GM21723 (cell line): ENCODE results near the gene LEFTY2.
"Not testable (repeated sequence)": the region's sequence is repeated elsewhere in the genome, so short reads cannot be mapped to it uniquely, and the experiment has no call there.

Experiments used
- ATAC-seq: cut with Tn5 transposase; IDR thresholded peaks from one replicate; pipeline ENCODE4 v1.9.1; 2021; ENCODE audit warnings: mild to moderate bottlenecking, moderate library complexity; ENCODE audit not compliant: unreplicated experiment

LEFTY2 gene

DNA sequence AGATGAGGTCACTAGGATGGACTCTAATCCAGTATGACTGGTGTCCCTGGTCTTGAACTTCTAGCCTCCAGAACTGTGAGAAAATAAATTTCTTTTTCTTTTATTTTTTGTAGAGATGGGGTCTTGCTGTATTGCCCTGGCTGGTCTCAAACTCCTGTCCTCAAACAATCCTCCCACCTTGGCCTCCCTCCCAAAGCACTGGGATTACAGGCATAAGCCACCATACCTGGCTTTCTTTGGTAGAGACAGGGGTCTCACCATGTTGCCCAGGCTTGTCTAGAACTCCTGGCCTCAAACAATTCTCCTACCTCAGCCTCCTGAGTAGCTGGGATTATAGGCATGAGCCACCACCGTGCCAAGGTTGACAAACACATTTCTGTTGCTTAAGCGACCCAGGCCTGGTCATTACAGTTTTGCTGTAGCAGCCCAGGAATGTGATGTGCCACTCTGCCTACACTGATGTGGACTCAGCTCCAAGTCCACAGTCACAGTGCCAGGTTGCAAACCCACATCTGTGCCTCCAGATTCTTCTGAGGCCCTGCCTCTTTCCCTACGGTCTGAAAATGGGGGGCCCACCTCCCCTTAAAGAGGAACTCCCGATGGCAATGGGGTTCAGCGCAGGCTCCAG, 32.9 kb downstream of the LEFTY2 start:
- ATAC-seq = no peak

DNA sequence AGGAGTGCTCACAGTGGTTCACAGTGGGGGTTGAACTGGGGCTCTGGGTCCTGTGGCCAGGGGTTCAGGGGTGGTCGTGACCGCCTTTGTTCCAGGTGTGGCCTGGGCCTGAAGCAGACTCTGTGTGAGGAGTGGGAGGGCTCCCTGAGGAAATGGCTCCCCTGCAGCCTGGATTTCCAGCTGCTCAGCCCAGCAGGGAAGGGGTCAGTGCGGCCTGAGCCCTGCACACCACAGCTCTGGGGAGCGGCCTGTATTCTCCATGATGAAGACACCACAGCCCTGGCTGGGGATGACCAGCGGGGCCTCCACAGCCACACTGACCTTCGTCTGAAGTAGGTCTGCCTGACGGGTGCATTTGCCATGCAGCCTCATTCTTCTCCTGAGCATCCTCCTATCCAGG, 33.7 kb downstream of the LEFTY2 start:
- no peak for ATAC-seq

DNA sequence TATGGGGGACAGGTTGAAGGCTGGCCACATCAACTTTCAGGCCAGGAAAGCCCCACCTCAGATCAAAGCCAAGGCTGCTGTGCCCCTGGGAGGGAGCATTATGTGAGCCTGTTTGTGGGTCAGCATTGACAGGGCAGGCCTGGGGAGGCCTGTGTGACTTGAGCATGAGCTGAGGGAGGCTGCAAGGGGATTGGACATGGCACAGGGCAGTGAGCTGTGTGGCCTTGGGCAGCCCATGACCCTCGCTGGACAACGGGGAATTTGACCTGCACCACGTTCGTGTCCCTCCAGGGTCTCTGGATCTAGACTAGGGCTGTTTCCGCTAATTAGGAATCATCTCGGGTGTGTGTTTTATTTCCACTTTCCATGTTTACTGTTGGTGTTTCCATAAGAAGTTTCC, 34.6 kb downstream of the LEFTY2 start:
- ATAC-seq = no peak

DNA sequence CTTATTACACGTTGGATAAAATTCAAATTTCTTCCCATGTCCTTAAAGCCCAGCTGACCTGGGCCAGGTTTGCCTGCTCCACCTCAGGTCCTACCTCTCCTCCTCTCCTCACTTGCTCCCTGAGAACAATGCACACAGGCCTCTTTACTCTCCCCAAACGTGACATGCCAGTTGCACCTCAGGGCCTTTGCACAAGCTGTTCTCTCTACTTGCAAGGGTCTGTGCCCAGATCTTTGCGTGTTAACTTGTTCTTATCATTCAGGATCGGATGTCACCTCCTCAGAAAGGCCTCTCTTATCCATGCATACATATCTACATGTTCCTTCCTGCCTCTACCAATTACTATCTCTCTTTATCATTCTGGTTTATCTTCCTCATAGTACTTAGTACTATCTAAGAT, 37.4 kb downstream of the LEFTY2 start:
- no peak for ATAC-seq

DNA sequence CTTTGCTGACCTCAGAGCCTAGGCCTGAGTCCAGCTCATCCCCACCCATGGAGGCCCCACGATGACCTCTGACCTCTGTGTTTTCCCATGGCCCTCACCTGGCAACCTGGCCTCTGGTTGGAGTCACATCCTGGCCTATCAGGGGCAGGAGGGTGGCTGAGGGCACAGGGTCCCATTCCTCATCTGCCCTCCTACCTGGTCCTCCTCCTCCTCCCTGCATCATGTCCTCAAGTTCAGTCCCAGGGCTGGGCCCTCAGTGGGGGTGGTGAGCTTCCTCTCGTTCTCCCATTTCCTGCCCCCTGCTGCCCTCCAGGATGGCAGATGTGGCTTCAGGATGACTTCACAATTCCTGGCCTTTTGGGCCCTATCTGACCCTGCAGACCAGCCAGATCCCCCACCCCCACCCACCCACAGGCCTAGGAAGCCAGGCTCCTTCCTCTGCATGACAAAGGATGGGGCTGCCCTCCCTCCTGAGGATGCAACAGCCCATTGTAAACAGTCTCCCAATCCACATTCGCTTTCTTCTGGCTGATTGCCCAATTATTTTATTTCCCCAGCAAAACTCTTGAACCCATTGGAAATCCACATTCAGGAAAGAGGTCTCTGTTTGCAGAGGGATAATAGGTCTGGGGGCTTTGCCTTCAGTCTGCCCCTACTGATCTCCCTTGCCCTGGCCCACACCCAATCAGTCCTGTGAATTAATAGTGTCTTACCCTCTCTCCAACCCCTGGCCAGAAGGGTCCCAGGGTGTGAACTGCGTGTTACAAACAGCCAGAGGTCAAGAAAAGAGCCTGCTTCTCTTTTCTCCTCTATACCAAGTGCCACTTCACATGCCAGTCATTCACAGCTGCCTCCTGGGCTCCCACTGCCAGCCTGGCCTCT, 41.7 kb downstream of the LEFTY2 start:
- ATAC-seq = no peak

DNA sequence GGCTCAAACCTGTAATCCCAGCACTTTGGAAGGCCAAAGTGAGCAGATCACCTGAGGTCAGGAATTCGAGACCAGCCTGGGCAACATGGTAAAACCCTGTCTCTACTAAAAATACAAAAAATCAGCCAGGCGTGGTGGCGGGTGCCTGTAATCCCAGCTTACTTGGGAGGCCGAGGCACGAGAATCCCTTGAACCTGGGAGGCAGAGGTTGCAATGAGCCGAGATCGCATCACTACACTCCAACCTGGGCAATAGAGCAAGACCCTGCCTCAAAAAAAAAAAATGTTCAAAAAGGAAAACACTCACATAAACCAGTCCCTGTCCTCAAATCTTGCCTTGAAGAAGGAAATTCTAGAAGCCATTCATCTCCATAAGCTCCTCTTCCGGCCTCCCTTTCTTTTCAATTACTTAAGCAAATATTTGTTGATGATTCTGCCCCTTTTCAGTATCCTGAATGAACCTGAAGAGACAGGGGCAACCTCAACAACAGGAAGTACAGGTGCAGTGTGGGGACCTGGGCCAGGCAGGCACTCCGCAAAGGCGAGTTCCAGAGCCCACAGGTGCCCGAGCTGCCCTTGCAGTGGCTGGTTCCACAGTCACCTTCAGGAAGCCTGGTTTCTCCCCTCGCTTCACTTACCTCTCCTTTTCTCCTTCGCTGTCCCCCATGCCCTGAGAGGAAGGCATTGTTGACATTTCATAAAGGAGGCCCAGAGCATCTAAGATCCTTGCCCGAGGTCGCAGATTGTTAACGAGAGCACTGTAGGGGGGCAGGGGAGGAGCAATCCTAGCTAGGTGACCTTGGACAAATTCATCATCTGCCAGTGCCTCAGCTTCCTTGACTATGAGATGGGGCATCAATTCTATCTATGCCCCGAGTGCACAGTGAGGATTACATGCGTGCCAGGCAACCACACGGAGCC, 43.2 kb downstream of the LEFTY2 start:
- ATAC-seq = no peak

DNA sequence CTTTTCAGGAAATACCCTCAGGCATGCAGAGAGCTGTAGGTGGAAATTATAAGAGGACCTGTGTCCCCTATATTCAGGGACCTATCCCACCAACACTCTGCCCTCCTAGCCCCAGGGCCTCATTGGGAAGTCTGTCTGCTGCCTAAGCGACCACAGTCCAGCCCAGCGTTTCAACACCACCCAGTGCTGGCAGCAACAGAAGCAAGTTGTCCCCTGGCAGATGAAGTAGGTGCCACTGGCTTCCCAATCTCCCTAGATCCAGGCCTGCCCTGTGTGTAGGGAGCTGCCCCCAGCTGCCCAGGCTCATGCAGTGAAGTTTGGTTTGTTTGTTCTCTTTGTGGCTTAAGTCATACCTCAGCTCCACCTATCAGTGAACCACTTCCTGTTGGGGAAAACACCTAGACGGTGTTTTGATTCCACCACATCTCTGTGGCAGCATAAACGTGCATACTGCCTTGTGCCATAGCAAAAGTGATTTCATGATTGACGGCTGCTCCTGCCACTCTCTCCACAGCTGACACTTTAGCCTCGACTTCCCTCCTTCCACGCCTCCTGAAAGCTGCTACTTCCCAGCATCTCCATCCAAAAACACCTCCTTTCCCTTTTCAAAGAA, 44.0 kb downstream of the LEFTY2 start:
- ATAC-seq = peak; percentile 100

DNA sequence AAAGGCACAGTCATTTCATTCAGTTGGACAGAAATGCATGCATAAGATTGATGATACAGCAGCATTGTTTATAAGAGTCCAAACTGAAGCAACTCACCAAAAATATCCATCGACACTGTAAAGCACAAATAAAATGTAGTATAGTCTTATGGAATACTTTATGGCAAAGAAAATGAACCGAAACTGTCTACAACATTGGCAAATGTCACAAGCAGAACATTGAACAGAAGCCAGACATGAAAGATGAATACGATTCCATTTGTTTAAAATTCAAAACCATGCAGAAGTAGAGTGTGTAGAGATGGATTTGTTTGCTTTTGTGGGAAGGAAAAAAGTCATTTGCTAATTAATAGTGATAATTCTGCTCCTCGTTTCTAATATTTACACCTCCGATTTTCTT, 44.5 kb downstream of the LEFTY2 start:
- ATAC-seq = no peak

DNA sequence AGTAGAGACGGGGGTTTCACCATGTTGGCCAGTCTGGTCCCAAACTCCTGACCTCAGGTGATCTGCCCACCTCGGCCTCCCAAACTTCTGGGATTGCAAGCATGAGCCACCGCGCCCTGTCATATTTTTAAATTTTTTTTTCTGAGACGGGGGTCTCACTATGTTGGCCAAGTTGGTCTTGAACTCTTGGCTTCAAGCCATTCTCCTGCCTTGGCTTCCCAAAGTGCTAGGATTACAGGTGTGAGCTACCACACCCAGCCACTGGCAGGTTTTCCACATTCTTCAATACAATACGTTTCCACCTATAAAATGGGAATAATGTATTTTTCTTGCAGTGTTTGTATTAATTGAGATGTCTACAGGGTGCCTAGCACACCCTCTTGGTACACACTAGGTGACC, 48.7 kb downstream of the LEFTY2 start:
- ATAC-seq = no peak

DNA sequence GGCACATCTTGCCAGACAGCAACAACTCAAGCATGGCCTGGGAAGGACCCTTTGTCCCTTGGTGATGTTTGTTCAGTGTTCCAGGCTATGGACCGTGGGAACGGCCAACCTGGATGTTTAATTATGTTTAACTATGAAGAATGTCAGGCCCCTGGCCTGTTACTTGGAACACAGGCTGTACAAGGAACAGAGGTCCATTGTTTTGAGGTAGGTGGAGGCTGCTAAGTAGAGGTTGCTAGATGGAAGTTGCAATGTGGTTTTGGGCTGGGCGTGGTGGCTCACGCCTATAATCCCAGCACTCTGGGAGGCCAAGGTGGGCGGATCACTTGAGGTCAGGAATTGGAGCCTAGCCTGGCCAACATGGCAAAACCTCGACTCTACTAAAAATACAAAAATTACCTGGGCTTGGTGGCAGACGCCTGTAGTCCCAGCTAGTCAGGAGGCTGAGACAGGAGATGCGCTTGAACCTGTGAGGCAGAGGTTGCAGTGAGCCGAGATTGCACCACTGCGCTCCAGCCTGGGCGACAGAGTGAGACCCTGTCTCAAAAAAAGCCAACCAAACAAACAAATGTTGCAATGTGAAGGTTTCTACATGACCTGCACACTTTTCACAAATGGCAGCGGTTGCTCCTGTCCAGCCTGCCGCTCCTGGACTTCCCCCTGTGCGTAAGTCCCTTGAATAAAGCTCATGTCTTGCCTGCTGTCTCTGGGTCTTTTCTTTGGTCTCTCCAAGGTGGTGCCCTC, 49.6 kb downstream of the LEFTY2 start:
- ATAC-seq = no peak

DNA sequence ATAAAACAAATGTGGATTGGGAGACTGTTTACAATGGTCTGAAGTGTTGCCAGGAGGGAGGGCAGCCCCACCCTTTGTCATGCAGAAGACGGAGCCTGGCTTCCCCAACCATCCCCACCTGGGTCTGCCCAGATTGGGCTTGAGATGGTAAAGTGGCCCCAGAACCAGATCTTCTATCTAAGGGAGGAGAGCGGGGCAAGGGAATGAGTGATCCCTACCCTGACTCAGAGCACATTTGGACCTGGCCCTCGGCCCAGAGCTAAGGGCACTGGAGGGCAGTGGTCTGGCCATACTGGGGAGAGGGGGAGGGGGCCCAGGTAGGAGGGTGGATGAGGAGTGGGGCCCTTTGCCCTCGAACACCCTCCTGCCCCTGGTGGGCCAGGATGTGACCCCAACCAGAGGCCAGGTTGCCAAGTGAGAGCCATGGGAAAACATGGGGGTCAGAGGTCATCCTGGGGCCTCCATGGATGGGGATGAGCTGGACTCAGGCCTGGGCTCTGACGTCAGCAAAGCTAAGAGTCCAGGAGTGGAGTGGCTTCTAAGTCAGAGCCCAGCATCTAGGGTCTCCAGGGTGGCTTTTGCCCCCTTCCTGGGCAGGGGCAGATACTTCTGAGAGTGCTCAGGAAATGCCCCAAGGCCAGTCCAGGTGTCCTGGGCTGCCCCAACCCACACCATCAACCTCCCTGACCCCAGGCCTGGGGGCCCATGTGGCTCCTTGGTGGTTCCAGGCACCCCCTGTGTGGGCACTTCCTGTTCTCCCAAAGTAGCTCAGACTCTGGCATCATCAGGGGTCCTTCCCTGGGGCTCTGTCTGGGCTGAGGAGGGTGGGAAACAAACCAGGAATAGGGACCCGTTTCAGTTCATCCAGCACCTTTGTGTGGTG, 50.4 kb downstream of the LEFTY2 start:
- ATAC-seq = no peak

DNA sequence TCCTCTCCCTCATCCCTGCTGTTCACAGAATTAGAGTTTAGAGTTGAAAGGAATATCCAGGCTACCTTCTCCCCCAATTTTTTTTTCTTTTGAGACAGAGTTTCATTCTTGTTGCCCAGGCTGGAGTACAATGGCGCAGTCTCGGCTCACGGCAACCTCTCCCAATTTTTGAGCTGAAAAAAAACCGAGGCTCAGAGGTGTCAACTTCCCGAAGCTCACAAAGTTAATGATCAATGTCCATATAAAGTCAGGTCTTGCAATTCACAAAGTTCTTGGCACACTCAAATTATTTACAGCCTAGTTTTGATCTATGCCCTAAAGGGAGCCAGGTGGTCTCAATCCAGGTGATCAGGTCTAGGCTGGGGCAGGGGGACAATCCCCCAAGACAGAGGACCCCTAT, 51.3 kb downstream of the LEFTY2 start:
- ATAC-seq = no peak

DNA sequence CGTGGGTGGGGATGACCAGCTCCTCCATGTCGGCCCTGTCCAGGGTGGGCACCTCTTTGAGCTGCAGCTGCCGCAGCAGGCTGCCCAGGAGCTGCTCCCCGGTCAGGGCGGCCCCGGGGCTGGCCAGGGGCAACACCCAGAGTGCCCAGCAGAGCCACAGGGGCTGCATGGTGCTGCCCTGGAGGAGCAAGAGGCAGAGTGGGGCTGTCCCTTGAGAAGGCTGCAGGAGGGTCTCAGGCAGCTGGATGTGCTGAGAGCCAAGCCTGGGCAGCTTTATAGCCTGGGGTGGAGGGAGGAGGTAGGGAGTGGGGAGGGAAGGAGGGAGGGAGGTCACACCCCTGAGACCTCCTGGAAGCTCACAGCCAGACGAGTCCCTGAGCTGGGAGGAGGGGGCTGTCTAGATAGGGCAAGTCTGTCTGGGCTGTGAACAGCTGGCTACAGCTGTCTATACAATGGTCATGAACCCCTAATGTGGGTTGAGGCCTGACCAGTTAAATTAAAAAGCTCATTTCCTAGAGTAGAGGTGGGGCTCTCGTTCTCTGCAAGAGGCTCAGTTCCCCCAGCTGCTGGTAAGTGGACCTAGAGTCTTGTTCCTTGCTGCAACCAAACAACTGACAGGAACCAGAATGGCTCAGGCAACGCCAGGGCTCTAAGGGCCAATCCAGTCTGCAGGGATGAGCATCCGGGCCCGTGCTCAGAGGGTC, 52.0 kb downstream of the LEFTY2 start, which contains the start of gene LEFTY1:
Gene LEFTY1 (minus strand): TSS at position 249 of the 704 bp plus-strand sequence. CDS start 80 bp downstream, at position 169.
- no peak for ATAC-seq

DNA sequence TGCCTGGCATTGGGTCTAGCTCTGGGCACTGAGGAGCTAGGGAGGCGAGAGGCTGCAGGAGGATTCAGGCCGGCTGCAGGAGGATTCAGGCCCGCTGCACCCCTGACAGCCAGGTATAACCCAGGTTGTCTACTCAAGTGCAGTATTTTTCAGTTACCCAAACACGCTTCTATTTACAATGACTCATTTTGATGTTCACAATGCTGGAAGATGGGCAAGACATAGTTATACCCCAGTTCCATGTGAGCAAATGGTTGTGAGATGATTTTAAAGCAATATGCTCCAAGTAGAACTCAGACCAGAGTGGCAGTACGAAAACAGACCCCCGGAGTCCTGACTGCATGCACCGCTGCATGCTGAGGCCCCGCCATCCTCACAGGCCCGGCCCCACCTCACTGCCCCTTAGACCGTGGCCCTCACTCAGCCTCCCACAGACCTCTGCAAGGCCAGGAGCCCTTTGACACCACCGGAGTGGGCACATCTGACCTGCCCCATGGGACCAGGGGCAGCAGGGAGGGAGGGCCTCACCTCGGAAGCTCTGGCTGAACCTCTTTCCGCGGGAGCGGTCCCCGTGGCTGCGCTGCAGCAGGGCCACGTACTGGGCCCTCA, 52.6 kb downstream of the LEFTY2 start:
- no peak for ATAC-seq

DNA sequence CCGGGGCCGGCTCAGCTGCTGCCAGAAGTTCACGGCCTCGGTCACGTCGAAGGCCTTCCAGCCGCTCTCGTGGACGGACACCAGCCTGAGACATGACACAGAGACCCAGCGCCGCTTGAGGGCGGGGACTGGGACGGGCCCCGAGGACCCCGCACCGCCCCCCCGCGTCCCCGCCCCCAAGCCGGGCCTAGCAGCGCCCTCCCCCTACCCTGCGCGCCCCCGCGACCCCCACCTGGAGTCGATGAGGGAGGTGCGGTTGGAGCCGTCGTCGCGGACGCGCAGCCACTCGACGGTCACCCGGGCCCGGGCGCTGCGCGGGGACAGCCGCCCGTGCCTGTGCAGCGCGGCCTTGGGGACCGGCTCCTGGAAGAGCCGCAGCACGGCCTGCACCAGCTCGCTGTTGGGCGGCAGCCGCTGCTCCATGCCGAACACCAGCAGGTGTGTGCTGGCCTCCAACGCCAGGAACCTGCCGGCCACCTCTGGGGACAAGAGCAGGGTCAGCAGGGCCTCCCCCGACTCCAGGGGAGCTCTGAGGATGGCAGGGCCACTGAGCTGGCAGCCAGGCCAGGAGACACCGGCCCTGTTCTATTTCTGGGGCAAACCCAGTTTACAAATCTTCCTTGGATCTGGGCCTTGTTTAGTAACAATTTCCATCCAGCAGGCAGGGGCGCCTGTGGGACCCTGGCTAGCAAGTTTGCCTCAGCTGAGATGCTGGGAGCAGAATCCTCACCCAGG, 53.3 kb downstream of the LEFTY2 start:
- not testable (repeated sequence) for ATAC-seq

DNA sequence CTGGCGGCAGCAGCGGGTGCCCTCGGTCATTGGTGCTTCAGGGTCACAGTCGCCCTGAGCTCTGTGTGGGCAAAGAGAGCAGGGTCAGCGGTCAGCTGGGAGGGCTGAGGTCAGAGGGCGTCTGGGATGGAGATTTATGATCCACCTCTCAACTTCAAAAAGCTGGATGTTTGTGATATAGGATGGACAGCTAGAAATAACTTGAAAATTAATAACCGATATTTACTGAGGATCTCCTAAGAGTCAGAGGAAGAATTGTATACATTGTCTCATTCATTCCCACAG, 54.0 kb downstream of the LEFTY2 start:
- no peak for ATAC-seq
